HG03135 (cell line): ENCODE results near the gene CYP1A2.

ENCODE experiments used
- ATAC-seq: cut with Tn5 transposase; IDR thresholded peaks from one replicate; pipeline ENCODE4 v1.9.1; 2021; ENCODE audit warnings: mild to moderate bottlenecking, moderate library complexity; ENCODE audit not compliant: unreplicated experiment

The CYP1A2 gene

GRCh38 chr15:74788042-74788682 lies 39.5 kb downstream of the CYP1A2 start:
- ATAC-seq = no peak

- peak; percentile 36 for ATAC-seq
These were observed 40.1 kb downstream of the CYP1A2 start for GRCh38 chr15:74788683-74789151.

- no peak for ATAC-seq
These were observed 40.6 kb downstream of the CYP1A2 start for GRCh38 chr15:74789171-74789631.

GRCh38 chr15:74789741-74790079 lies 41.1 kb downstream of the CYP1A2 start:
- ATAC-seq = no peak

- no peak for ATAC-seq
These were observed 41.7 kb downstream of the CYP1A2 start for GRCh38 chr15:74790080-74790916.

- no peak for ATAC-seq
These were observed 42.4 kb downstream of the CYP1A2 start for GRCh38 chr15:74791007-74791406.

- no peak for ATAC-seq
These were observed 43.0 kb downstream of the CYP1A2 start for GRCh38 chr15:74791667-74792066.

- ATAC-seq = no peak
These were observed 43.8 kb downstream of the CYP1A2 start for GRCh38 chr15:74792227-74793016.

- no peak for ATAC-seq
These were observed 44.7 kb downstream of the CYP1A2 start for GRCh38 chr15:74793135-74794028.

GRCh38 chr15:74794248-74794969 lies 45.8 kb downstream of the CYP1A2 start:
- ATAC-seq = no peak

- no peak for ATAC-seq
These were observed 46.3 kb downstream of the CYP1A2 start for GRCh38 chr15:74794970-74795349.

- no peak for ATAC-seq
These were observed 47.5 kb downstream of the CYP1A2 start for GRCh38 chr15:74795966-74796625.

- no peak for ATAC-seq
These were observed 50.0 kb downstream of the CYP1A2 start for GRCh38 chr15:74798388-74799254.

GRCh38 chr15:74799255-74799855 lies 50.7 kb downstream of the CYP1A2 start:
- ATAC-seq = peak; percentile 12

GRCh38 chr15:74799856-74800558 lies 51.4 kb downstream of the CYP1A2 start:
- ATAC-seq = peak; percentile 56

GRCh38 chr15:74800559-74801094 lies 52.0 kb downstream of the CYP1A2 start:
- no peak for ATAC-seq
